ENCODE measurements around the gene GFOD1.

Gene GFOD1

DNA sequence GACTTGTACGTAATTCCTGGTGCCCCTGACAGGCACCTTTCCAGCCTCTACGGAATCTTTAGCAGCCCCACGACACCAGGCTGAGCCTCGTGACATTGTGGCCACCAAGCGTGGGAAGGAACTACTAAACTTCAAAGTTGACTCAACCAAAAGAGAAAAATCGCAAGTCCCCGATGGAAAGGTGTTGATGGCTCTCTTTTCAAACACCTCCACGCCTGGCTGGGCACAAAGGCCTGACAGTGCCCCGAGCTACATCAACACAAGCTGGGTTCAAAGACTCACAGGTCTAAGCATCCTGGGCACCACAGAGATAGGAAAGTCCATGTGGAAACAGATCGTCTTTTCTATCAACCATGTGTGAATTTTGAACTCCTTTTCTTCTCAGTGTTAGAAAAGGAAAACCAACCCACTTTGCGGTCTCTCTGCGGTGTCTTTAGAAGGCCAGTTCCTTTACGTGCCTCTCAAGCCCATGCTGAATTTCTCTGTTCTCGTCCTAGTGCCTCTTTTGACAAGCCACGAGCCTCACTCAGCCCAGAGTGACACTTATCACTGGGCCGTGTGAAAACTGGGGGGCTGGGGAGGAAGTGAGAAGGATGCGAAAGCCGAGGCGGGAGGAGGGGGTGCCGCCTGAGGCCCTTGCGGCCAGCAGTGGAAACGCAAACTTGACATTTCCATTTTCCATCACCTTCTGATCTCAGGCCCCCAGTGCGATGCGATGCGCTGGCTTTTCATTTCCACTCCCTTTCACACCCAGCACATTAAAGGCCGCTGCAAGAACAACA lies 59.4 kb downstream of the GFOD1 start:
- DNase-seq, result peak in 1 of 58 donors; percentile 11

DNA sequence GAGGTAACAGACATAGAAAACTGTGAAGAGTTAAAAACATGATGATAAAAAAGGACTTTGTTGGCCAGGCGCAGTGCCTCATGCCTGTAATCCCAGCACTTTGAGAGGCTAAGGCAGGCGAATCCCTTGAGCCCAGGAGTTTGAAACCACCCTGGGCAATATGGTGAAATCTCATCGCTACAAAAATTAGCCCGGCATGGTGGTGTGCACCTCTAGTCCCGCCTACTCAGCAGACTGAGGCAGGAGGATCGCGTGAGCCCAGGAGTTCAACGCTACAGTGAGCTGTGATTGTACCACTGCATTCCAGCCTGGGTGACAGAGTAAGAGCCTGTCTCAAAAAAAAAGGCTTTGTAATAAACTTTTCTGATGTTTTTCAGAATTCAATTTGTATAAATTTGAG lies 60.1 kb downstream of the GFOD1 start:
- DNase-seq, result no peak

DNA sequence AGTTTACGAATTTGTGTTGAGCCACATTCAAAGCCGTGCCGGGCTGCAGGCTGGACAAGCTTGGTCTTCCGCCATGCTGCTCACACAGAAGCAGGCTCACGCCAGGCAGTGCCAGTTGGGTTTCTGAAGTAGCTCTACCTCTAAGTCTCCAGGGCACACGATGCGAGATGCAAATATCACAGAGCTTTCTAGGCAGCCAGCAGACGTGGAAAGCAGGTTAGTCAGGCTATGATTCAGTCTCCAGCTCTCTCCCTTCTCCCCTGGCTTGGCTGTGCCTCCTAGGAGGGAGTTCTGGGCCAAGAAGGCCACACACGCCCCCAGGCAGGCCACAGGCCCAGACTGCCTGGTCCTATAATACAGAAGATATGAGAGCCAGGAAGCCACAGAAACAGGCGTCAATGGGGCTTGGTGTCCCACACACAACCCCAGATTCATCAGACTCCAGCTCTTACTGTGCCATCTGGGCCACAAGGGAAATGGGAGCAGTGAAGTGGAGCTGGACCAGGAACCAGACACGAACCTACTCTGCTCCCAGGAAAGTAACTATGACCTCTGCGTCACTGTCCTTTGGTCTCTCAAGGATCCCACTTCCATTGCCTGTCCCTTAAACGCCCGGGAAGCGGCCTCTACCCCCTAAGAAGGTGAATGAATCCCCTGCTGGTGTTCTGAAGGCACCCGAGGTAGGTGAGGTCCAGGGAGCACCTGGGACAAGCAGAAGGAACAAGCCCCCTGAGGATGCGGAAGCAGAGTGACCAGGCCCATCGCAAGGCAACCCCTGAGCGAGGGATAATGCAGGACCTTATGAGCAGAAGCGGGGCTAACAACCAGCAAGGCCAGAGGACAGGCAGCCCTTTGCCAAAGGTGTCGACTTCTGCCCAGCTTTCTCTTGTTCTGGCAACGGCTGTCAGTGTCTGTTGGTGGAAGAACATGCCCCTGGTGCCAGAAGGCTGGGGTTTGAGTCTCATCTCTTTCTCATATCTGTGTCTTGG lies 61.2 kb downstream of the GFOD1 start:
- DNase-seq, result peak in 11 of 58 donors; percentile 11 to 70 (median 36)

DNA sequence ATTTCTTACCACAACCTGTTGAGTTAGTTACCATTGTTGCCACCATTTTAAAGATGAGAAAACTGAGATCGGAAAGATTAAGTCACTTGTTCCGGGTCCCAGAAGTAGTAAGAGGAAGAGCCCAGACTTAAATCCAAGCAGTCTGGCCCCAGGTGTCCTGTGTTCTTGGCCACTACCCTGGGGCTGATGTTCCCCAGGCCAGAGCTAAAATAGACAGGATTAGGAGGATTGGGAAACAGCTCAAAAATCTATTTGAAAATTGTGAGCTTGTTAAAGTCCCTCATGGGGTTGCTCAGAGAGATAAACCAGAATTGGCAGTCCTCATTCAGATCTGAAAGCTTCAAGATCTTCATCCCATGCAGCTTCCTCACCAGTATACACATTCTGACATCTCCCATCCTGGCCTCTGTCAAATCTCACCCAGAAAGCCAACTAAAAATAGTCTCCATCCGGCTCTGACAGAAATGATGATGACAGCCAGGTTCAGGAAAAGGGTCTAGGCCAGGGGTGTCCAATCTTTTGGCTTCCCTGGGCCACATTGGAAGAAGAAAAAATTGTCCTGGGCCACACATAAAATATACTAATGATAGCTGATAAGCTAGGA lies 62.0 kb downstream of the GFOD1 start:
- no peak for DNase-seq

DNA sequence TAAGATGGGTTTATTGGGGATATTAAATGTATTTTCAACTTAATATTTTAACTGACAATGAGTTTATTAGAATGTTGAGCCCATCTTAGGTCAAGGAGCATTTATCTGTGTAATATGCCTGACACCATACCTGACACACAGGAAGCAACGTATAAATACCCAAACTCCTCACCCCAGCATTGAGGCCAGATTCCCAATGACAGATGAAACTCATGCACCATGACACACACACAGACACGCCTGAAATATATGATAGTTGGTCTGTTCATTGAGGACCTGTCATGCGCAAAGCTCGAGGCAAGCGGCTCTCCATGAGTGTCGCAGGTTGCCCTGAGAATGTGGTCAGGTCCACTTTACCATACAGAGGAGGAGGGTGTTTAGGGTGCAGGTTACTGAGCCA lies 64.1 kb downstream of the GFOD1 start:
- no peak for DNase-seq

DNA sequence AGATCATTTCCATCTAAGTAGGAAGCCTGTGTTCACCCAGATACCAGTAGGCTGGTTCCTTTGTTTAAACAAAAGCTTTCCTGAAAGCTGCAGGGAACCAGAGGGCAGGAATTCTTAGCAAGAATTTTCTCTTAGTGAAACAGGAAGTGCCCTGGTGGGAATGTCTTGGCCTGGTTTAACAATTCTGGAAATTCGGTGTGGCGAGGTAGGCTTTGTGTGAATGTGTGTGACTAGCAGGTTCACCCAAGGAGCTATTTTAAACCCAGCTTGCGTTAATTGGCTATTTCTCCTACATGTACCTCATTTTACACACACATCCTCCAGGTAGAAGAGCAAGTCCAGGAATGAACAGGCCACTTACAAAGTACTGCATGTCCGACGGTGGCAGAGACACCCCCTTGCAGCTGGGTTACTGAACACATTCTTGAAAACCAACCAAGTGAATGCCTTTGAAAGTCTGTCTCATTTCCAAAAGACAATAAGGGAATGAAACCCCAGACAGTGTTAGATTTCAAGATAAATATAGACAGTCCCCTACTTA lies 64.6 kb downstream of the GFOD1 start:
- DNase-seq, result no peak

DNA sequence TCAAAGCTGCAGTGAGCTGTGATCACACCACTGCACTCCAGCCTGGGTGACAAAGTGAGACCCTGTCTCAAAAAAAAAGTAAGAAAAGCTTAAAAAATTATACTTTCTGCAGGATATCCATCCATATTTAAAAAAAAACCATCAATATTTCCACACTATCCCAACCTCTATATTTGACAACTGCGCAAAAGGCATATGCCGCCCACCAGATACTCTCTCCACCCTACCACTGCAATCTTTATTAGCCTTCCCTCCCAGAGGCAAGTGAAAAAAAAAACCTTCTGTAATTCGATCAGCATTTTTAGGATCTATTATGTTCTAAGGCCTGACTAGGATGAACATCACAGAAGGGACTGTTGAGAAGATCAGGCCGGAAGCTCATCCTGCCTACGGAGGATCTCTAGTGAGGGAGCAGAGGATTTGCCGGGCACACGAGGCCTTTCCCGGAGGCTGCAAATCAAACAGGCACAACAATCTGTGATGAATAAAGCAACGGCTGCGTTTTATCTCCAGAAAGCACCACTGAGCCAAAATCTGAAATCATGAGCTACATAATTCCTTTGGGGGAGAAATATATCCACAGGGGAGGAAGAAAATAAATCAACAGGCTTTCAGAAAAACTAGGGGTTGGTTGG lies 65.9 kb downstream of the GFOD1 start:
- DNase-seq, result peak in 15 of 58 donors; percentile 20 to 51 (median 29)

DNA sequence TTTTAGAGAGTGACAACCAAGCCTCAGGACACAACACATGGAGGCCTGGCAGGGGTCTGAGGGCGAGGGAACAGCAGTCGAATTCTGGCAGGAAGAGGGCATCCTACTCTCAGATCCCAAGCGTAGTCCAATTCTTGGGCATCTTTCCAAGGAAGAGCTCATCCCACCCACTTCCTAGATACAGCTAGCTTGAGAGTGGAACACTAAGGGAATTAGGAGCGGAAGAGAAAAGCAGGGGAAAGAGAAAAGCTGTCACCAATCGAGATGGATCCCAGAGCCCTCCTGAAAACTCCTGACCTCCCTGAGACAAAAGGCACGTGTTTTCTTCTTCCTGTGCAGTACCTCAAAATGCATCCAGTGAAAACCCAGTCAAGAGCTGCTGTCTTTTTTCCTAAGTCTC lies 67.1 kb downstream of the GFOD1 start:
- DNase-seq, result no peak

DNA sequence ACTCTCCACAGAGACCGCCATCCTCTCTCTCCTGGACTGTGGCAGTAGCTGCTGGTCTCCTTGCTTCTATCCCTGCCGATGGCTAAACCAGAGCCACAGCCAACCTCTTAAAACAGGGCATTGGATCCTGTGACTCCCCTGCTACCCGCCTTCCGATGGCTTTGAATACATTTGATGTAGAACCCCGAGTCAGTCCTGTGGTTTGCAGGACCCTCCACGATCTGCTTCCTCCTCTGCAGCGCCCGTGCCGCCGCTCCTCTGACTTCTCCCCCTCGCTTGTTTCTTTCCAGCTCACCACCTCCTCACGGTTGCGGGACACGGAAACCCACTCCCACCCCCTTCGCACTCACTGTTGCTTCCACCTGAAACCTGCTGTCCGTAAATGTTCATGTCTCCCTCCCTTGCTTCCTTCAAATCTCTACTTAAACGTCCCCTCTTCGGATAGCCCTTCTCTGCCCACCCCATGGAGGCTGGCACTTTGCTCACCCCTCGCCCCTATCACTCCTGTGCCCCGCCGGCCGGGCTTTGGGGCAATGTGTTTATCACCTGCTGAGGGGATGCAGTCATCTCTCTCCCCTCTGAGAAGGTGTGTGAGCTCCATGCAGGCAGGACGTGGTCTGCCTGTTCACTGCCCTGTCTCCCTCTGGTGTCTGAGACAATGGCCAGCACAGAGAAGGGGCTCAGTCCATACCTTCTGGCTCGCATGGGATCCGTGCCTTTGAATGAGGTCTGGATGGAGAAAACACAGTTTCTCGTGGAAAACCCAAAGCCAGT lies 67.8 kb downstream of the GFOD1 start:
- DNase-seq, result no peak

DNA sequence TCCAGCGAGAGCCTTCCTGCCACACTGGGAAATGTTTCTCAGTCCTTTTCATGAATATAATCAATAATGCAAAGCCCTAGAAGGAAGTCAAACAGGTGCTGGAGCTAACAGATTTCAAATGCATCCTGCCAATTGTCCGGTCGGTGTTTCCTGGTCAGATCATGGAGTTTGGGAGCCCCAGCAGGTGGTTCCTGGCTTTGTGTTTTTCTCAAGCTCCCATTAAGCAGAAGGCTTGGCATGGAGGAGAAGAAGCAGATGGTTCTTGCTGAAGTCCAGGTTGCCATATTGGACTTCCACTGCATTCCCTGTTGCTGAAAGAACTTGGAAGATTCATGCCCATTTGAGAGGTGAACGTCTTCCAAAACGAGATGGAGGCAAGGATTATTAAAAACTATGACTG lies 68.6 kb downstream of the GFOD1 start:
- DNase-seq, result no peak

DNA sequence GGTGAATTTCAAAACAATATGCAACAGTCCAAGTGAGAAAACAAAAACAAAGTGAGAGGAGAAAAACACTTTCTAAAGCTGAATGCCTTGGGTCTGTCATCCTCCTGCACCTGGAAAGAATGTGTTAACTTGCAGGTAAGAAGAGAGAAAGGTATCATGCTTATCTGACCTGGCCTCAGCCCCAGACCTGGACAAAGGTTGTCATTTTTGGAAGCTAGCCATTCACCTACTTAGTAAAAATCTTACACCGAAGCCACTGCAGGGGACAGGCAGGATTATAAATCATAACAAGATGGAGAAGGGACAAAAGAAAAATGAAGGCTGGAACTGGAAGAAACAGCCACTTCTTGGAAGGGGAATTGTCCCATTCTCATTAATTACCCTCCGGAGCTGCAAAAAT lies 69.4 kb downstream of the GFOD1 start:
- DNase-seq, result no peak

DNA sequence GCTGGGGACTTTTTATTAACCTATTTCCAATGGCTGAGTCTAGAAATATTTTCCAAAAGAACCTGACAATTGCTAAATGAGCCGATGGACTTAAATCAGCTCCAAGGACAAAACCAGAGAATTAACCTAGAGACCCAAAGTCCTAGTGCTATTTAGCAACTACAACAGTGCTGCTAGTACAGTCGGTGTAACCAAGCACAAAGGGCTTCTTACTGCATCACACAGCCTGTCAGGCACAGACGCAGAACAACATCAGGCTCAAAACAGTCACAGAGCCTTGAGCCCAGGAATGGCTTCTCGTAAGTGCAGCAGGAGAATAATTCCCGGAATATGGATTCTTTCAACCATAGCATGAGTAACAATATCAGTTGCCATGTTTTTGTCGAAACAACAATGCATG lies 70.0 kb downstream of the GFOD1 start:
- DNase-seq, result no peak

DNA sequence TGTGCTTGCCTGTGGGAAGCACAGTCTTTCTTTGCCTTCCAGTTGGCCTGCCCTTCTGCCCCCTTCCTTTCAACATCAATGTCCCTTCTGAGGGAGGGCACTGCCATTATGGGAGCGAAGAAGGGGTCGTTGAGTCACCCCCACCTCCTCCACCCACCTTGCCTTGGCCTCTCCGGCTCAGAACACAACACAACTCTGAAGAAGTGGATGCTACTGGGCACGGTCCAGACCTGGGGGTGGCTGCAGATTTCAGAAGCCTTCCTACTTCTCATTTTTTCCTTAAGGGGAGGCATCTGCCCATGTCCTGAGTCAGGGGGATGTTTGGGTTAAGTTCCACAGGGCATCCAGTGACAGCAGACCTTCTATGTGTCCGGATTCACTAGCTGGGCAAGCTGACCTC lies 72.1 kb downstream of the GFOD1 start:
- DNase-seq, result no peak

DNA sequence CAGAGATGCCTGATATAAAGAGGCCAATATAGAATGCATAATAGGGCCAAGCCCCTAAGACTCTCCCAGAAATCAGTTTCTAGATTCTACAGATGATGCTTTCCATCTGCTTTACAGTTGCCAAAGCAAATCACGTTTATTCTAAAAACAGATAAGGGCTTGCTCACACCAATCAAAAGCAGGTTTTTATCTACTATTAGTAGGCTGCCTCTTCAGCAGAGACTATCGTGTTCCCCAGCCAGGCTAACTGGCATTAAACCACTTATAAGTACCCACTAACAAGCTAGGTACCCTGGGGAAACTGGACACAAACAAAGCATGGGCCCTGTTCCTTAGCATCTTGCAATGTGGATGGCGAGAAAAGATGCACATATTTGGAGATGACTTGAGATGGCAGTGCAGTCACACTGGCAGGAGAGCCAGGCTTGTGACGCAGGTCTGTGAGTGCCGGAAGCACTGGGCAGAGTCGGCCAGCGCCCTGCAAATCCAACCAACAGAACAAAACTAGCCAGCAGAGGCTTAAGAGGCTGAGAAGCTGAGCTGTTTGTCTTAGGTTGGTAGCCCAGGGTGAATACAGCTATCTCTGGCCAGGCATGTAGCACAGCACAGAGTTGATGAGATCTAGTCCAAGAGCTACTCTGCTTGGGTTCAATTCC lies 73.4 kb downstream of the GFOD1 start:
- peak in 49 of 58 donors; percentile 20 to 82 (median 59) for DNase-seq

DNA sequence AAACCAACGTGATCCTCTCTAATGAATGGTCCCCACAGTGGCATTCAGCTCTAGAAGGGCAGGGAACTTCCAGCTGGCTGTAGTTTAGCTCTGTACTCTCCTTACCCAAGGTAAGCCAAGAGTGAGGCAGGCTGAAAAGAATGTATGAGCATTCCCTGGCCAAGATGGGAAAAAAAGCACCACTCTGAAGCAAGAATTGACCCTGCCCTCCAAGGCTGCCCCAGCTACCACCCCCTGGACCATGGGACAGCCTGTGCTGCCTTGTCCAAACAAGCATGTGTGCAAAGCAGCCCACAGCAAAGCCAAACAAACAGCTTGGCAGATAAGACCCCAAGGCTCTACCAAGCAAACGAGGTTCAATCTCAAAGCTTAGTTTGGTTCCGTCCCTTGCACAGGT lies 73.9 kb downstream of the GFOD1 start:
- DNase-seq, result peak in 1 of 58 donors; percentile 13

DNA sequence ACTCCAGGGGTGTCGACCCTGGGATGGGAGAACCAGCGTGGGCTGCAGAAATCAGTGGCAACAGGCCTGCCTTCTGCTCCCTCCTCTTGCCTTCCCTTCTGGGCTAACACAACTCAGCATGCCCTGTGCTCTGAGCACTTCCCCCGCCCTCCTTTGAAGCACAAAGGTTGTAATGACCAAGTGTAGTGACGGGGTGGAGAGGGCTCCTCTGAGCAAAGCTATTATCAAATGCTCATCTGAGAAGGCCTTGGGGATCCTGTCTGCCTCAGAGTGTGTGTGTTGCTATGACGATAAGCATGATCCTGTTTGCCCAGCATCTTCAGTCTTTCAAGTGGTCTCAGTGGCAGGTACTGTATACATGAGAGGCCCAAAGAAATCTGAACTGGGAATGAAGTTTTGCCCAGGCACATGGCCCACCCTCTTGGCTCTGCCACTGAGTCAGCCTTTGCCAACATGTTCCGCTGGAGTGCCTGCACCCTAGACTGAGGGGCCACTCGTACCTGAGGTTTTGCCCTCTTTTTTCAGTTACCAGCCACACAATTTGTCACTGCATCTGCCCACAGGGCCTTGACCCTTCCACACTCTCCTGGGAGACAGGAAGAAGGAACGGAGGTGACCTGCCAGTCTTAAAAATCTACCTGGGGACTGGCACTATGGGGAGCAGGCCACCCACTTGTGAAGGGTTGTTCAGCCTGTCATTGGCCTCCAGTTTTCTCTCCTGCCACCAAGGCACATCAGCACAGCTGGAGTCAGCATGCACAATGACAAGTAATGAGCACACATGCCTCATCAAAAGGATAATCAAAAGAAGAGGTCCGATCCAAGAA lies 74.5 kb downstream of the GFOD1 start:
- DNase-seq, result no peak

DNA sequence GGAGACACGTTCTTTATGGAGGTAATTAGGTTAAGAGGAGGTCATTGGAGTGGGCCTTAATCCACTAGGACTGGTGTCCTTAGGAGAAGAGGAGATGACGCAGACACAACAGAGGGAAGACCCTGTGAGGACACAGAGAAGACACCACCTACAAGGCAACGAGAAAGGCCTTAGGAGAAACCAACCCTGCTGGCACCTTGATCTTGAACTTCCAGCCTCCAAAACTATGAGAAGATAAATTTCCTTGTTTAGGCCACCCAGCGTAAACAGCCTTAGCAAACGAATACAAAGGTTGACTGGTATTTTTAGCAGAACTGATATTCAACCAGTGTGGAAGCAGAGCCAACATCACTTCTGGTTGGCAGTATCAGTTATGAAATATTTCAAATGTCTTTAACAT lies 75.2 kb downstream of the GFOD1 start:
- no peak for DNase-seq

DNA sequence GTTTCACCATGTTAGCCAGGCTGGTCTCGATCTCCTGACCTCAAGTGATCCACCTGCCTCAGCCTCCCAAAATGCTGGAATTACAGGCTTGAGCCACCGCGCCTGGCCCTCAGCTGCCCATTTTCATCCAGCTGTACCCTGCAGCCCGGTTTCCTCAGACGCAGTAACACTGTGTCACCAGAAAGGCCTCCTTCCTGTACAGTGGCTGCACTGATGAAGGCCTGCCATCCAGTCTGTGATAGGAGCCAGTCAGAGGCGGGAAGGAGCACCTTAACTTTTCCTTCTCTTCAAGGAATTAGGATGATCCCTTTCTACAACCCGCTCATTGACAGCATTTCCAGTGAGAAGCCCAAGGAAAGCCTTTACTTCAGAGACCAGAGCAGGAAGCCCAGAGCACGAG lies 75.9 kb downstream of the GFOD1 start:
- no peak for DNase-seq

DNA sequence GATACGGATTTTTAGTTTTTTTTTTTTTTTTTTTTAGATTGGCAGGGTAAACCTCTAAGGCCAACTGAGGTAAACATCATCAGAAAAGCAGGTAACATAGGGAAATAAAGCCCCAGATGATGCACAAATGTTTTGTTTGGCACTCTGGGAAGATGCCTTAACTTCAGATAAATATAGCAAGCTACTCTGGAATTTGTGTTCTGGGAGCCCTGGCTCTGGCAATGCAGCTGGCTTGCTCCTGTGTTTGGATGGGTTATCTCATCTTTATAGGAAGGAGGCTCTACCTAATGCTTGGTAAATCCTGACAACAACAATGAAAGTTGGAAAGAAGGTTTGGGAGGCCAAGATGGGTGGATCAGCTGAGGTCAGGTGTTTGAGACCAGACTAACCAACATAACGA lies 77.4 kb downstream of the GFOD1 start:
- DNase-seq, result no peak

Measured in anterior cingulate cortex (tissue), 58 donors.